Measurements from ENCODE around the gene TUBA1A.

DNA sequence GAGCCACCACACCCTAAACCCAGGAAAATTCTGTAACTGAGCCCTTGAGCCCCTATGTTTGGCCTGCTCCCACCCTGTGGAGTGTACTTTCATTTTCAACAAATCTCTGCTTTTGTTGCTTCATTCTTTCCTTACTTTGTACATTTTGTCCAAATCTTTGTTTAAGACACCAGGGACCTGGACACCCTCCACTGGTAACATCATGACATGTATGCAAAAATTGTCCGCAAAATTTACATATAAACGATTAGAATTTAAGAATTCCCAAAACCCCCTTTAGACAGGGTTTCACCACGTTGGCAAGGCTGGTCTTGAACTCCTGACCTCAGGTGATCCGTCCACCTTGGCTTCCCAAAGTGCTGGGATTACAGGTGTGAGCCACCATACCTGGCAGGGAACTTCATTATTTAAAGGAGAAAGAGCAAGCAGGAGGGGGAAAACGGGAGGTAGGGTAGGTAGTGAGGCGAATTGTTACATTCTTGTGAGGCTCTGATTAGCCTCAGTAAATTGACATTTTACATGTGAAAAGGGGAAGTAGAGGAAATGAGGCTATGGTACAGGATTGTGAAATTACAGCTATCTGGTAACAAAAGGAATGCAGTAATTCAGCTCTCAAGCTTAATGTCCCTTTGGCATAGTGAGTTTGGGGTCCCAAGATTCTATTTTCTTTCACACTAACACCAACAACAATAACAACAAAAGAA is 27.6 kb downstream of the TUBA1A start:
- no peak for TF ChIP-seq POLR2AphosphoS5 (IDR thresholded peaks at IDR 0.05)
- TF ChIP-seq CTCF (IDR thresholded peaks at IDR 0.05), result no peak
- no peak for TF ChIP-seq POLR2A (IDR thresholded peaks at IDR 0.05)
